GM19452 (cell line): Measurements from ENCODE around the gene LRRC14B.
"Not testable (repeated sequence)": the region's sequence is repeated elsewhere in the genome, so short reads cannot be mapped to it uniquely, and the experiment has no call there.

Source experiments
- ATAC-seq: cut with Tn5 transposase; IDR thresholded peaks from one replicate; pipeline ENCODE4 v1.9.1; 2021; ENCODE audit not compliant: unreplicated experiment

LRRC14B gene

GRCh38 chr5:159448-160172 lies 31.7 kb upstream of the LRRC14B start:
- ATAC-seq = no peak

GRCh38 chr5:160173-160510 lies 31.2 kb upstream of the LRRC14B start:
- ATAC-seq = no peak

GRCh38 chr5:160921-161802 lies 30.1 kb upstream of the LRRC14B start:
- ATAC-seq = no peak

- ATAC-seq = no peak
Observed at GRCh38 chr5:161803-162110, 29.5 kb upstream of the LRRC14B start.

- ATAC-seq = no peak
Observed at GRCh38 chr5:162190-162564, 29.1 kb upstream of the LRRC14B start.

GRCh38 chr5:162565-163337 lies 28.5 kb upstream of the LRRC14B start:
- ATAC-seq = no peak

GRCh38 chr5:163338-163620 lies 28.0 kb upstream of the LRRC14B start:
- no peak for ATAC-seq

- no peak for ATAC-seq
Observed at GRCh38 chr5:163841-164240, 27.5 kb upstream of the LRRC14B start.

- no peak for ATAC-seq
Observed at GRCh38 chr5:164244-164643, 27.1 kb upstream of the LRRC14B start.

- not testable (repeated sequence) for ATAC-seq
Observed at GRCh38 chr5:164783-165182, 26.5 kb upstream of the LRRC14B start.

GRCh38 chr5:166441-167372 lies 24.6 kb upstream of the LRRC14B start:
- no peak for ATAC-seq

- no peak for ATAC-seq
Observed at GRCh38 chr5:167511-167910, 23.8 kb upstream of the LRRC14B start.

- no peak for ATAC-seq
Observed at GRCh38 chr5:167982-168660, 23.2 kb upstream of the LRRC14B start.

- no peak for ATAC-seq
Observed at GRCh38 chr5:169071-169727, 22.1 kb upstream of the LRRC14B start.

- ATAC-seq = no peak
Observed at GRCh38 chr5:169728-170094, 21.6 kb upstream of the LRRC14B start.

- no peak for ATAC-seq
Observed at GRCh38 chr5:170971-171800, 20.1 kb upstream of the LRRC14B start.

GRCh38 chr5:171801-172331 lies 19.4 kb upstream of the LRRC14B start:
- ATAC-seq = no peak

- no peak for ATAC-seq
Observed at GRCh38 chr5:172421-172820, 18.9 kb upstream of the LRRC14B start.

GRCh38 chr5:172841-173251 lies 18.4 kb upstream of the LRRC14B start:
- no peak for ATAC-seq
